NB4 (cell line): ENCODE measurements around the gene GRM1.

Experiments
- DNase-seq: peaks from one replicate; pipeline ENCODE4 v3.0.0; 2010; ENCODE audit warnings: low read depth
- H3K4me3 ChIP-seq: one replicate; pipeline ENCODE4 v1.5.1; 2011; ENCODE audit warnings: mild to moderate bottlenecking, low read depth, low read length, moderate library complexity
- MYC ChIP-seq: IDR thresholded peaks from 2 replicates; pipeline ENCODE4 v1.6.1; 2011; ENCODE audit warnings: low read depth, low read length
- POLR2A ChIP-seq: IDR thresholded peaks from 2 replicates; pipeline ENCODE4 v1.6.1; 2011; ENCODE audit warnings: mild to moderate bottlenecking; ENCODE audit not compliant: insufficient read length; ENCODE audit errors: extremely low read depth
- TF ChIP-seq, protein P1 (sequence below): IDR thresholded peaks from 2 replicates; pipeline ENCODE4 v1.6.1; 2011; ENCODE audit warnings: low read depth, low read length
- TF ChIP-seq, protein P2 (sequence below): IDR thresholded peaks from one replicate; pipeline ENCODE4 v1.5.1; 2012; ENCODE audit warnings: low read depth, low read length

Gene GRM1

DNA sequence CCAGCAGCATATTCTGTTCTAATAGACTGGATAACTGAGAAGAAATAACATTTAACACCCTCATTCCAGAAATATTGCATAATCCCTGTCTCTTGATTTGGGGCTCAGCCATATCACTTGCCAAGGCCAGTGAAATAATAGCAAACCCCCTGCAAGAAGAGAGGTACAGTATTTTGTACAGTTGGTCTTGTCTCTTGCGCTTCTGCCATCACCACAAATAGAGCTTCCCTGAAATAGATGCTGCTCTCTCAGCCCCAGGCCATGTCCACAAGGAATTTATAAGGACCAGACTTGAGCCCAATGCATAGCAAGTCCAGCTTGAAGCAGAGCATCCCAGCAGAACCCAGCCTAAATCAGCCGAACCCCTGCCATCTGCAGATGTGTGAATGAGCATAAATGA, 254.0 kb downstream of the GRM1 start:
- no peak for DNase-seq
- no peak overlapping the region for H3K4me3 ChIP-seq
- no peak for TF ChIP-seq POLR2A
- TF ChIP-seq, protein P1, sequence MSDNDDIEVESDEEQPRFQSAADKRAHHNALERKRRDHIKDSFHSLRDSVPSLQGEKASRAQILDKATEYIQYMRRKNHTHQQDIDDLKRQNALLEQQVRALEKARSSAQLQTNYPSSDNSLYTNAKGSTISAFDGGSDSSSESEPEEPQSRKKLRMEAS: no peak
- no peak for TF ChIP-seq MYC
- TF ChIP-seq, protein P2, sequence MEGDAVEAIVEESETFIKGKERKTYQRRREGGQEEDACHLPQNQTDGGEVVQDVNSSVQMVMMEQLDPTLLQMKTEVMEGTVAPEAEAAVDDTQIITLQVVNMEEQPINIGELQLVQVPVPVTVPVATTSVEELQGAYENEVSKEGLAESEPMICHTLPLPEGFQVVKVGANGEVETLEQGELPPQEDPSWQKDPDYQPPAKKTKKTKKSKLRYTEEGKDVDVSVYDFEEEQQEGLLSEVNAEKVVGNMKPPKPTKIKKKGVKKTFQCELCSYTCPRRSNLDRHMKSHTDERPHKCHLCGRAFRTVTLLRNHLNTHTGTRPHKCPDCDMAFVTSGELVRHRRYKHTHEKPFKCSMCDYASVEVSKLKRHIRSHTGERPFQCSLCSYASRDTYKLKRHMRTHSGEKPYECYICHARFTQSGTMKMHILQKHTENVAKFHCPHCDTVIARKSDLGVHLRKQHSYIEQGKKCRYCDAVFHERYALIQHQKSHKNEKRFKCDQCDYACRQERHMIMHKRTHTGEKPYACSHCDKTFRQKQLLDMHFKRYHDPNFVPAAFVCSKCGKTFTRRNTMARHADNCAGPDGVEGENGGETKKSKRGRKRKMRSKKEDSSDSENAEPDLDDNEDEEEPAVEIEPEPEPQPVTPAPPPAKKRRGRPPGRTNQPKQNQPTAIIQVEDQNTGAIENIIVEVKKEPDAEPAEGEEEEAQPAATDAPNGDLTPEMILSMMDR: no peak

DNA sequence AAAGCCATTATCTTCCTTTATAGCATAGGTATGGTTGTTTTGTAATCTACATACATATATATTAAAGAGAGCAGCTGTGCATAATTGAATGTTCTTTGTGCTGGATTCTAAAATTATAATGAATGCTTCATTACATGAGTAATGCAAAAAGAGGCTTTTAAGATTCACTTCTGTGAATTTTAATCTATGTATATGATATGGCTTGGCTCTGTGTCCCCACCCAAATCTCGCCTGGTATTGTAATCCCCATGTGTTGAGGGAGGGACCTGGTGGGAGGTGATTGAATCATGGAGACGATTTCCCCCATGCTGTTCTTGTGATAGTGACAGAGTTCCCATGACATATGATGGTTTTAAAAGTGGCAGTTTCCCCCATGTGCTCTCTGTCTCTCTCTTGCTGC, 255.4 kb downstream of the GRM1 start:
- TF ChIP-seq MYC: no peak
- TF ChIP-seq, protein P2: no peak
- TF ChIP-seq POLR2A: no peak
- TF ChIP-seq, protein P1: no peak
- no peak for DNase-seq
- H3K4me3 ChIP-seq: no peak overlapping the region

DNA sequence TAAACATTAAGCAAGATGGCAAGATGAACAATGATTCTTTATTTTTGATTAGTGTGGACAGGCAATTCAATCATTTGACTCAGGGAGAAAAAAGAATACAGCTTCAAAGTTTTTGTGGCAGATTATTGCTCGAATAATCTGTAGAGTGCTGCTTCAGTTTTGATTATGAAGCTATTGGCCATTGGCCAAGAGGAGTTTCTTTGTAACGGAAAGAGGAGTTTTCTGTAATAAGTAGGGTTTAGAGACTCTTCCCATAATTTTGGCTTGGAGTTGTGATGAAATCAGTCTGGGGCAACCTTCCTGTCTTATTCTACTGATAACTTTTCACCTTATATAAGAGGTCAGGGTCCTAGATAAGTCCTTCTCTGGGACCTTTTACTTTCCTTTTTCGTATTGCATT, 258.1 kb downstream of the GRM1 start:
- no peak overlapping the region for H3K4me3 ChIP-seq
- TF ChIP-seq, protein P1: no peak
- TF ChIP-seq, protein P2: no peak
- TF ChIP-seq MYC: no peak
- TF ChIP-seq POLR2A: no peak
- DNase-seq: no peak

DNA sequence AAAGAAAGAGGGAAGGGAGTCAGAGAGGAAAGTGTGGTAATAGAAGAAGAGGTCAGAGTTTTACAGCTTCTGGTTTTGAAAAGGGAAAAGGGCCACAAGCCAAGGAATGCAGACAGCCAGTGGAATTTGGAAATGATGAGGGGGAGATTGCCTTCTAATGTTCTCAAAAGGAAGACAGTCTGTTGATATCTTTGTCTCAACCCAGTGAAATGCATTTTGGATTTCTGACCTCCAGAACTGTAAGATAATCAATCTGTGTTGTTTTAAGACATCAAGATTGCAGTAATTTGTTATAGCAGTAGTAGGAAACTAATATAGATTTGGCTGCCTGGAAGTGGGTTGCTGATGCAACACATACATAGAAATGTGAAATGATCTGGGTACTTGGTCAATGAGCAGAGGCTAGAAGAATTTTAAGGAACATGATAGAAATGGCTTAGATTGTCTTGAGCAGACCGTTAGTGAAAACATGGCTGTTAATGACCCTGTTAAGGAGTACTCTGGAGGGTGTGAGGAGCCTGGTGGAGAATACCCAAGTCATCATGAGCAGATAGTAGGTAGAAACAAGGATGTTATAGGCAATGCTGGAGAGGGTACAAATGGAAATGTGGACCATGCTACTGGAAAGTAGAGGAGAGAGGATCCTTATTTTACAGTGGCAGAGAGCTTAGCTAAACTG, 259.0 kb downstream of the GRM1 start:
- no peak for DNase-seq
- H3K4me3 ChIP-seq: no peak overlapping the region
- no peak for TF ChIP-seq POLR2A
- TF ChIP-seq, protein P2: no peak
- TF ChIP-seq MYC: no peak
- TF ChIP-seq, protein P1: no peak

DNA sequence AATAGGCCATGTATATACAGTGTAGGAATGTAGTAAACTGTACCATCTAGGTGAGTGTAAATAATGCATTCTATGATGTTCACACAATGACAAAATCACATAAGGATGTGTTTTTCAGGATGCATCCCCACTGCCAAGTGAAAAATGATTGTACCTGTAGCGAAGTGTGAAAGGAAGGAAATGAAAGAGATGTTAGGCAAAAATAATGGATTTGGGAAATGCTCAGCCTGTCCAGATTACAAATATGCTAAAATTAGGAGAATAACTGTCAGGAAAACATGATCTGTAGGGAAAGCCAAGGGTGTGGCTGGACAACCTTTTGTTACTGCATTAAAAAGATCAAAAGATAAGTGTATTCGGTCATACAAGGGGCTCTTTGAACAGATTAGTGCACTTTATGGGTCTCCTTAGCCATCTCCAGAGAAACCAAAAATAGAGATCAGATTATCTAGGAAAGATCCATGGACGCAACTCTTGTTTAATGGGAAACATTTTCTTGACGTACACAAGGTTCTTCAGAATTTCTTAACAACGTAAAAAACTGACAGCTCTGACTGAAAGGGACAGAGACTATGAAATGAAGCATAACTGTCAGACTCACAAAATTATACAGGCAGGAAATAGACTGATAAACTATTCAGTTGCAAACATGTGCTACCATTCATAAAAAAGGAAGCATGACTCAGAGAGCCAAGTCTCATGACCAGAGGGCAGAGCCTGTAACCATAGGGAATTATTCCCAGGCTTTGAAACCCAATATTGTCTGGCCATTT, 261.1 kb downstream of the GRM1 start:
- TF ChIP-seq, protein P1: peak; percentile 87
- TF ChIP-seq, protein P2: no peak
- TF ChIP-seq MYC: peak; percentile 49; the same call in 1 of the 2 replicates
- H3K4me3 ChIP-seq: no peak overlapping the region
- DNase-seq: peak; percentile 59
